Neuron (in vitro differentiated cells): ENCODE results near the gene EIF2AK2.
"Not testable (repeated sequence)": the region's sequence is repeated elsewhere in the genome, so short reads cannot be mapped to it uniquely, and the experiment has no call there.

Experiments
- H2AFZ ChIP-seq: one replicate; pipeline ENCODE4 v1.6.1; 2013; ENCODE audit warnings: low read depth, mild to moderate bottlenecking, inconsistent platforms, low read length, moderate library complexity
- H3K27me3 ChIP-seq: one replicate; pipeline ENCODE4 v1.6.1; 2013; ENCODE audit warnings: low read length; ENCODE audit not compliant: insufficient read depth
- H3K36me3 ChIP-seq: one replicate; pipeline ENCODE4 v1.6.1; 2013; ENCODE audit warnings: low read length; ENCODE audit not compliant: insufficient read depth
- H3K4me1 ChIP-seq: one replicate; pipeline ENCODE4 v1.6.1; 2013; ENCODE audit warnings: low read length; ENCODE audit not compliant: insufficient read depth
- H3K4me3 ChIP-seq: 2 replicates; pipeline ENCODE4 v1.5.1; 2013; ENCODE audit warnings: mild to moderate bottlenecking, low read length, moderate library complexity
- H3K9me3 ChIP-seq: one replicate; pipeline ENCODE4 v1.6.1; 2013; ENCODE audit warnings: low read length

EIF2AK2 gene

DNA sequence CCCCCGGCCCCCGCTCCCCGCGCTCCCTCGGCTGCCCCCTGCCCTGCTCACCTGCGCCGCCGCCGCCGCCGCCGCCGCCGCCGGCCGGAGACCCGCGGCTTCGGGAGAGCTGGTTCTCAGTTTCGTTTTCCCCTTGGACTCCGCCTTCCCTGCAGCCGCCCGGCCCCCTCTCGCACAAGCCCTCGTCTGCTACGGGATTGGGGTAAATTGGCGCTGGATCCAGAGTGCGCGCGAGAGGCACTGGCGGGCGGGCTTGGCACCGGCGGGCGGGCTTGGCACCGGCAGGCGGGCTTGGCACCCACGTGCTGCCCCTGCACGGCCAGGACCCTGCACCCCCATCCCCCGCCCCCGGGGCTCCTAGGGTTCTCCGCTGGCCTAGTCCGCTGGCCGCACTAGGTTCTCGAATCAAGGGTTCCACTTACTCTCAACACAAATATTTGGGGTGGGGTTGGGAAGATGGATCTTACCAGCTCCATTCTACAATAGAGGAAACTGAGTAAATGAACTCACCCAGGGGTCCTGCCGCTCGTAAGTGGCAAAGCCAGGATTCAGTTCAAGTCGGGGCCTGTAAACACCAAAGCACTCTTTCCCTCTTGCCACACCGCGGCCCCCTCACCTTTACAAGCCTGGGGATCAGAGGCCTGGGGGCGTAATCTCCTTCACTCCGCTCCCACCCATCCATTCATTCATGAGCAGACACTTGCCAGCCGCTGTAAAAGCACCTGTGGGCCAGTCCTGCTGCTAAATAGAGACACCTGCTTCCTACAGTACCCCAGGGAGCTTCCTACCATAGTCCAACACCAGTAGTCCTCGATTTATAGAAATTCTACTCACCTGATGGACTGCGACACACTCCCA, at the start of gene EIF2AK2:
EIF2AK2 (minus strand) TSS at position 124 of the 858 bp plus-strand sequence. CDS start 9,174 bp downstream, outside the sequence.
- peak within 1 kb of the TSS; percentile 93 for H2AFZ ChIP-seq
- H3K4me1 ChIP-seq: peaks cover 5% of the 10 kb centered on the region
- H3K4me3 ChIP-seq: peak within 1 kb of the TSS; percentile 94
- H3K9me3 ChIP-seq: peaks cover 6% of the 10 kb centered on the region
- peaks cover 3% of the 10 kb centered on the region for H3K36me3 ChIP-seq
- H3K27me3 ChIP-seq: no peaks in the 10 kb centered on the region

DNA sequence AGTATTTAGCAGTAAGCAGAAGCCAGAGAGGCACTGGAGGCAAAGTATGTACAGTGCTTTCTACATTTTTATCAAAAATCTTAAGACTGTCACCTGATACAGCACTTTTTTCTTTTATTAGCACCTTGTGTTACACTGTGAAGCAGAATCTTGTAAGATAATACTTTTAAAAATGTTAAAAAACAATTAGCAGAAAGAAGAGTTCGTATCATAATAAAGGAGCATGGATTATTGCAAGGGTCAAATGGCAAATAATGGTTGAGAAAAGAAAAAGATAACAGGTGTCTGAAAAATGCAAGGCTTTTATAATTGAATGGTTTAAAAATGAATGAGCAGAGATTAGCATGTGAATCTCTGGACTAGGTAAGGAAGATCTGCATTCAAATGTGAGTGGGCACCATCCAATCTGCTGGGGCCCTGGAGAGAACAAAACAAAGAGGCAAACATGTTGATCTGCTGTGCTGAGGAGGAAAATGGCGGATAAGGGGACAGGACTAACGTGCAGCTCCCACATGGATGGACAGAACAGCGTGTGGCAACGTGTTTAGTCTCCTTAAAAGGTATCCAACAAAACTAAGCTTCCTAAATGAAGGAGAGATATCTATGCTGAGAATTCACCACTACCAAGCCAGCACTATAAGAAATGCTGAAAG, 49.0 kb upstream of the EIF2AK2 start:
- Histone ChIP-seq H3K4me1 (no peaks in the 10 kb centered on the region), H3K9me3 (peaks cover 11% of the 10 kb centered on the region), H2AFZ (no peak overlapping the region), H3K36me3 (peaks cover 63% of the 10 kb centered on the region), H3K27me3 (no peaks in the 10 kb centered on the region), H3K4me3 (no peak overlapping the region)

DNA sequence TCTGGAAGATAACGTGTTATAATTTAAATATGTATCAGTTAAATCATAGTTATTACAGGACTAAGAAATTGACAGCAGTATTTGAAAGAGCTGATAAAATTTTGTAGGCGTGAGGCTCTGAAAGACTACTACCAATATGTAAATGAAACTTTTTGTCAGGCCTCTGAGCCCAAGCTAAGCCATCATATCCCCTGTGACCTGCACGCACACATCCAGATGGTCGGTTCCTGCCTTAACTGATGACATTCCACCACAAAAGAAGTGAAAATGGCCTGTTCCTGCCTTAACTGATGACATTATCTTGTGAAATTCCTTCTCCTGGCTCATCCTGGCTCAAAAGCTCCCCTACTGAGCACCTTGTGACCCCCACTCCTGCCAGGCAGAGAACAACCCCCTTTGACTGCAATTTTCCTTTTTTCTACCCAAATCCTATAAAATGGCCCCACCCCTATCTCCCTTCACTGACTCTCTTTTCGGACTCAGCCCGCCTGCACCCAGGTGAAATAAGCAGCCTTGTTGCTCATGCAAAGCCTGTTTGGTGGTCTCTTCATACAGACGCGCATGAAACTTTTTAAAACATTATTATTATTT, 48.4 kb upstream of the EIF2AK2 start:
- not testable (repeated sequence) for H2AFZ ChIP-seq, H3K4me1 ChIP-seq, H3K27me3 ChIP-seq, H3K4me3 ChIP-seq
- peaks cover 11% of the 10 kb centered on the region for H3K9me3 ChIP-seq
- peaks cover 62% of the 10 kb centered on the region for H3K36me3 ChIP-seq

DNA sequence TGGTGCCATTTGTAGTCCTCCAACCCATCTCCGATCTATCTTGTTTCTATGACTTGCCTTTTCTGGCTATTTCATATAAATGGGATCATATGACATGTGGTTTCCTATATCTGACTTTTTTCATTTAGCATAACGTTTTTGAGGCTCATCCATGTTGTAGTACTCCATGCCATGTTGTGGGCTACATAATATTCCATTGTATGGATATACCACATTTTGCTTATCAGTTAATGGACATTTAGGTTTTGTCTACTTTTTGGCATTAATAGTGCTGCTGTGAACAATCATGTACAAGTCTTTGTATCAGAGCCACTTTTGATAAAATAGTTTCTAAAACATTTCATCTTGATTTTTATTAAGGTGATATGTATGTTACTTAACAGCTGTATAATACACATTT, 46.9 kb upstream of the EIF2AK2 start:
- peaks cover 9% of the 10 kb centered on the region for H3K9me3 ChIP-seq
- H3K4me1 ChIP-seq: no peaks in the 10 kb centered on the region
- no peak overlapping the region for H2AFZ ChIP-seq
- peaks cover 47% of the 10 kb centered on the region for H3K36me3 ChIP-seq
- H3K27me3 ChIP-seq: no peaks in the 10 kb centered on the region
- no peak overlapping the region for H3K4me3 ChIP-seq

DNA sequence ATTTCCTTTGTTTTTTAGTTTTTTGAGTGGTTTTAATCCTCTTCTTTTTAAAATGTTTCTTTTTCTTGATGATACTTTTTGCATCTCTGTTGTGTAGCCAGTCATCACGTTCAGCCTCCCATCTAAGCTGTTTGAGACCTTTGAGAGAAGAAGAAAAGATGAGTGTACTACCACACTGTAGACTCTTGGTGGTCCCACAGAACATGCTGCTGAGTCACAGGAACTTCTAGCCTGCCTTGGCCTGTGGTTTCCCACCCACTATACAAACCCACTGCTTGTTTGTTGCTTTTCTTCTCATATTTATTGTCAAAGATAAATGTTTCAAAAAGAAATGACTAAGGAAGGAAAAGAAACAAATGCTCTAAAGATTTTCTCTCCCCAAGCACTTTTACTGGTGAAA, 45.0 kb upstream of the EIF2AK2 start:
- Histone ChIP-seq H3K4me3 (no peak overlapping the region), H3K4me1 (no peaks in the 10 kb centered on the region), H3K27me3 (no peaks in the 10 kb centered on the region), H2AFZ (no peak overlapping the region), H3K36me3 (peaks cover 41% of the 10 kb centered on the region), H3K9me3 (peaks cover 7% of the 10 kb centered on the region)

DNA sequence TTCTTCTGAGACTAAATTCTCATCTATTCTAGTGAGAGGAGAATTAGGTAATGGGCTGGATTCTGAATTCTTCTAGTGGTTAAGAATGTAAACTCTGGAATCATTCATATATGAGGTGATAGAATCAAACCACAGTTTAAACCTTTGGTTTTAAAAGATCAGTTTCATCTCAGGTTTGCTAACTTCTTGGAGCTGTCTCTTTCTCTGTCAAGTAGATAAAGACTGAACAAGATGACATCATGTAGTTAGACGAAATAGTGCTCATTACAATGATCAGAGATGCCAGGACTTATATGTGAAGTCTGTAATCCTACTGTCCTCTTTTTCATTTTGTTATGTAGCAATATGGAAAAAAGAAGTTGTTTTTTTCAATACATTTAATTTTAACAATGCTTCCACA, 44.4 kb upstream of the EIF2AK2 start:
- no peaks in the 10 kb centered on the region for H3K4me1 ChIP-seq
- peaks cover 37% of the 10 kb centered on the region for H3K36me3 ChIP-seq
- peaks cover 7% of the 10 kb centered on the region for H3K9me3 ChIP-seq
- no peak overlapping the region for H2AFZ ChIP-seq
- H3K4me3 ChIP-seq: no peak overlapping the region
- H3K27me3 ChIP-seq: no peaks in the 10 kb centered on the region

DNA sequence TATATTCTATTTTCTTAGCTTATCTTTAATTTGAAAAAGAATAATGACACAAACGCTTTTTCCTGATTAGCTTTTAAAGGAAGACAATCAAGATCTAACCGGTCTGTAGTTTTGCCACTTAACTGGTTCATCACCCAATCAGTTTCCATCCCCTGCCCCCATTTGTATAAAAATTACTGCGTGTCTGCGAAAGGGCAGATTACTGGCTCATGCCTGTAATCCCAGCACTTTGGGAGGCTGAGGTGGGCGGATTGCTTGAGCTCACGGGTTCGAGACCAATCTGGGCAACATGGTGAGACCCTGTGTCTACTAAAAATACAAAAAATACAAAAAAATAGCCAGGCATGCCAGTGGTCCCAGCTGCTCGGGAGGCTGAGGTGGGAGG, 41.9 kb upstream of the EIF2AK2 start:
- peaks cover 3% of the 10 kb centered on the region for H3K9me3 ChIP-seq
- no peak overlapping the region for H3K4me3 ChIP-seq
- peaks cover 28% of the 10 kb centered on the region for H3K36me3 ChIP-seq
- H3K27me3 ChIP-seq: no peaks in the 10 kb centered on the region
- H2AFZ ChIP-seq: no peak overlapping the region
- no peaks in the 10 kb centered on the region for H3K4me1 ChIP-seq

DNA sequence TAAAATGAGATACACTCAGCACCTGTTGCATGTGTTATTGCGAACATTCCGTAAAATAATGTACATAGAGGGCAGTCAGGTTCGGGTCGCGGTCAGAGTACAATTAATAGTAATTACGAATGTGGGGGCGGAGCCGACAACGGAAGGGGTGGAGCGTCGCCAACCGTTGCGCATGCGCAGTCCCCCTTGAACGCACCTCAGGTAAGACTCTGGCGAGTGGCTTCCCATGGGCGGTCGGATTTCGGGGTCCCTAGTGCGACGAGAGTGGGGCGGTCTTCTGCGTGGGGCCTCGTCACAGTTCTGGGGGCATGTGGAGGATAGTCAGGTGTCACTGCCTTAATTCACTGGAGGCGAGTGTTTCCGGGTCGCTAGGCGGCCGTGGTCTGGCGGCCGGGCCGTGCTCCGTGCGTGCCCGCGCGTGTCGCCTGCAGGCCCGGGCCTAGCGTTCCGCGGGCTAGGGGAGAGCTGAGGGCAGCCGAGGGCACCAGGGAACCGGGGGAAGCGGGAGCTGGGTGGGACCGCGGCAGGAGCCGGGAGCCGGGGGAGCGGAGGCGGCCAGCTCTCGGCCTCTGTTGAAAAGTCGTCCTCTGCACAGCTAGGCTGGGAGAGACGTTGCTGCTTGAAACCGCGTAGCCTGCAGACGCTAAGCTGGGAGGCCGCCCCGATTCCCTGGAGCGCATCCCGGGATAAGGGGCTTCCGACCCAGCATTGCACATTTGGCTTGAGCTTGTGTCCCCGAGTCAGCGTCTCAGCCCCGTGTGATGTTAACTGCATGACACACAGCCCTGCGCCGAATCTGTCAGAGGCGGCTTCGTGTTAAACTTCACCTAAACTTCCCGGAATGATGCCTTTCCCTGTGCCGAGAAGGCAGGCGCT, 39.8 kb upstream of the EIF2AK2 start, which contains the start of gene CEBPZOS:
CEBPZOS (plus strand) TSS at position 177 of the 876 bp plus-strand sequence. CDS start 3,209 bp downstream, outside the sequence.
- no peaks in the 10 kb centered on the region for H3K4me1 ChIP-seq
- no peak within 1 kb of the TSS for H3K4me3 ChIP-seq
- no peaks in the 10 kb centered on the region for H3K27me3 ChIP-seq
- no peak within 1 kb of the TSS for H2AFZ ChIP-seq
- peaks cover 13% of the 10 kb centered on the region for H3K36me3 ChIP-seq
- no peaks in the 10 kb centered on the region for H3K9me3 ChIP-seq

DNA sequence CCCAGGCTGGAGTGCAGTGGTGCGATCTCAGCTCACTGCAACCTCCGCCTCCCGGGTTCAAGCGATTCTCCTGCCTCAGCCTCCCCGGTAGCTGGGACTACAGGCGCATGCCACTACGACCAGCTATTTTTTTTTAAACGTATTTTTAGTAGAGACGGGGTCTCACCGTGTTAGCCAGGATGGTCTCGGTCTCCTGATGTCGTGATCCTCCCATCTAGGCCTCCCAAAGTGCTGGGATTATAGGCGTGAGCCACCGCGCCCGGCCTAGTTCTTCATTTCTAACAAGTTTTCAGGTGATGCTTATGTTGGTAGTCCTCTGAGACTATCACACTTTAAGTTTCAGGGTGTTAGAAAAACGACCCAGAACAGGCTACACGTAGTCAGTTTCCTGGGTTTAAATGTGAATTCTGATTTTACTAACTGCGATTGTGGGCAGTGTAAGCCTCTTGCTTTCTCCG, 39.1 kb upstream of the EIF2AK2 start:
- not testable (repeated sequence) for H3K4me3 ChIP-seq, H3K9me3 ChIP-seq, H3K27me3 ChIP-seq, H2AFZ ChIP-seq, H3K4me1 ChIP-seq, H3K36me3 ChIP-seq

DNA sequence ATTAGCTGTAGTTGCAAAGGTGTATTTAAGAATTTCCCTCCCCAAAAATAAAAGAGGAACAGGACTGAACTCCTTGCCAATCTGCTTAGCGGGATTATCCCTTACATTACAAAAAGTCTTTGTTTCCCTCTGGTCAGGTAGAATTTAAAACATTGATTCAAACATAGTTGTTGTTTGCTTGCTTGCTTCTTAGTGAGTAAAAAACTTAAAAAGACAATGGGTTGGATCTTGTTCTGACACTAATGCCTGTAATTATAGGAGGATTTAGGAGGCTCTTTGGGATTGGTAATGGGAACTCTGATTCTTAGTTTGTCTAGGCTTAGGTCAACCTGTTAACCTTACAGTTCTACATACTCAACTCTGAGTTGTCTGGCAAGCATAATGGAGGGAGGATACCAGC, 35.8 kb upstream of the EIF2AK2 start:
- no peaks in the 10 kb centered on the region for H3K27me3 ChIP-seq
- H3K36me3 ChIP-seq: no peaks in the 10 kb centered on the region
- H3K4me3 ChIP-seq: no peak overlapping the region
- H3K4me1 ChIP-seq: peaks cover 3% of the 10 kb centered on the region
- no peak overlapping the region for H2AFZ ChIP-seq
- no peaks in the 10 kb centered on the region for H3K9me3 ChIP-seq

DNA sequence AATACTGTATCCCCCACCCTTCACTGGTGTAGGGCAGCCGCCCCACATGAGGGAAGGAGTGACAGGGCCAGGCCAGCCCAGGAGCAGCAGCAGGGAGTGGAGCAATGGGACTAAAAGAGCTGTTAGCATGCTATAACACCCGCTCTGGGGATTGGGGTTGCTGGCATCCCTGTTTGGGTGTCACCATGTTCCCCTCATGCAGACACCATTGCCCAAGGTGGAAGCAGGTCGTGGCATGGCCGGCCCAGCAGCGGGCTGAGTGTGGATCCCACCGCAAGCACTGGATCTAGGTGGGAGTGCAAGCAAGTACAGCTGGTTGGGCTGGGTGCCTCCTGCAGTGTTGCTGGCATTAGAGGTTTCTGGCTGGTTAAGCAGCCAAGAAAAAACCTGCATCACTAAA, 35.0 kb upstream of the EIF2AK2 start:
- Histone ChIP-seq H3K36me3 (no peaks in the 10 kb centered on the region), H3K4me1 (peaks cover 3% of the 10 kb centered on the region), H3K9me3 (no peaks in the 10 kb centered on the region), H2AFZ (peak overlapping the region; percentile 8), H3K27me3 (no peaks in the 10 kb centered on the region), H3K4me3 (no peak overlapping the region)

DNA sequence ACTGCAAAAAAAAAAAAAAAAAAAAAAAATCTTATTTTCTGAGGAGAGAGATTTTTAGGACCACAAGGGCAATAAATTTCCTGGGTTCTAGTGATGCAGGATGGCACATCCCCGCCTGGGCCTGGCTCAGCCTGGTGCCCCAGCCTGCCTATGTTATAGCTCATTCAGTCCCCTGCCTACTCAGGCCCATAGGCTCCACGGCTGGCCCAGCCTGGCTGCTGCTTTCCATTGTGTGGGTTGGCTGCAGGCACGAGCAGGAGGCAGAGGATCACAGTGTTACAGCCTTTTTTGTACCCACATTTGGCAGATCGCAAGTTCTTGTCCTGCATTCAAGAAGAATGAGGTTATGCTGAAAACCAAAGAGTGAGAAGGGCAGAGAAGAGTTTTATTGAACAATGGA, 34.5 kb upstream of the EIF2AK2 start:
- H3K27me3 ChIP-seq: no peaks in the 10 kb centered on the region
- H3K4me1 ChIP-seq: peaks cover 3% of the 10 kb centered on the region
- no peak overlapping the region for H3K4me3 ChIP-seq
- no peaks in the 10 kb centered on the region for H3K36me3 ChIP-seq
- peak overlapping the region; percentile 8 for H2AFZ ChIP-seq
- no peaks in the 10 kb centered on the region for H3K9me3 ChIP-seq
